Measurements from ENCODE around the gene ZZZ3.

GRCh38 chr1:77652970-77653516 is 29.4 kb downstream of the ZZZ3 start:
- TF ChIP-seq, protein P1, sequence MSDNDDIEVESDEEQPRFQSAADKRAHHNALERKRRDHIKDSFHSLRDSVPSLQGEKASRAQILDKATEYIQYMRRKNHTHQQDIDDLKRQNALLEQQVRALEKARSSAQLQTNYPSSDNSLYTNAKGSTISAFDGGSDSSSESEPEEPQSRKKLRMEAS (IDR thresholded peaks at IDR 0.05) = no peak
- TF ChIP-seq ZNF589 (CRISPR knock-in tag; conservative IDR thresholded peaks at IDR 0.05) = no peak
- no peak for TF ChIP-seq NFIC (IDR thresholded peaks at IDR 0.05; ENCODE audit: low read length)
- TF ChIP-seq SNAPC4 (CRISPR knock-in tag; IDR thresholded peaks at IDR 0.05) = no peak
- TF ChIP-seq NR2C2 (CRISPR knock-in tag; IDR thresholded peaks at IDR 0.05; ENCODE audit: borderline replicate concordance) = no peak
- TF ChIP-seq, protein P2, sequence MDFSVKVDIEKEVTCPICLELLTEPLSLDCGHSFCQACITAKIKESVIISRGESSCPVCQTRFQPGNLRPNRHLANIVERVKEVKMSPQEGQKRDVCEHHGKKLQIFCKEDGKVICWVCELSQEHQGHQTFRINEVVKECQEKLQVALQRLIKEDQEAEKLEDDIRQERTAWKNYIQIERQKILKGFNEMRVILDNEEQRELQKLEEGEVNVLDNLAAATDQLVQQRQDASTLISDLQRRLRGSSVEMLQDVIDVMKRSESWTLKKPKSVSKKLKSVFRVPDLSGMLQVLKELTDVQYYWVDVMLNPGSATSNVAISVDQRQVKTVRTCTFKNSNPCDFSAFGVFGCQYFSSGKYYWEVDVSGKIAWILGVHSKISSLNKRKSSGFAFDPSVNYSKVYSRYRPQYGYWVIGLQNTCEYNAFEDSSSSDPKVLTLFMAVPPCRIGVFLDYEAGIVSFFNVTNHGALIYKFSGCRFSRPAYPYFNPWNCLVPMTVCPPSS (IDR thresholded peaks at IDR 0.05) = no peak
- TF ChIP-seq NCOR1 (IDR thresholded peaks at IDR 0.05; ENCODE audit: borderline replicate concordance, low read length) = no peak
- no peak for TF ChIP-seq ETS1 (CRISPR knock-in tag; IDR thresholded peaks at IDR 0.05)
- no peak for TF ChIP-seq NR3C1 (CRISPR knock-in tag; IDR thresholded peaks at IDR 0.05)

Measured in HepG2 (cell line).